Measurements from ENCODE around the gene PATE2.

The PATE2 gene

DNA sequence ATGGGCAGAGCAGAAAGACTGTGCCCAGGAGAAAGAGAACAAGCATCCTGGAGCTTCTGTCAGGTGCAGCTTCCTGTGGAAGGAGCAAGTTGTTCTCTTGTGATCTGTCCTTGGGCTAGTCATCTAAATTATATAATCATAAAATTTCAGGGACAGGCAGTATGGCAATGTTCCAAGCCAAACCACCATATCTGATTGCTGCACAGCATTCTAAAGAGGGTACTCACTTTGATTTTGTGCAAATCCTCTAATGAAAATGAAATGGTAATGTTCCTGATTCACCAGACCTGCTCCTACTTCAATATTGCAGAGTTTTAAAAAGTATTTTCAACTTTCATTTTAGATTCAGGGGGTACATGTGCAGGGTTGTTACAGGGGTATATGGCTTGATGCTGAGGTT is at the start of gene PATE2:
Gene PATE2, minus strand, starts transcription at position 101 of the 400 bp plus-strand sequence. Its CDS starts 55 bp downstream, at position 46.
- no peak for DNase-seq

DNA sequence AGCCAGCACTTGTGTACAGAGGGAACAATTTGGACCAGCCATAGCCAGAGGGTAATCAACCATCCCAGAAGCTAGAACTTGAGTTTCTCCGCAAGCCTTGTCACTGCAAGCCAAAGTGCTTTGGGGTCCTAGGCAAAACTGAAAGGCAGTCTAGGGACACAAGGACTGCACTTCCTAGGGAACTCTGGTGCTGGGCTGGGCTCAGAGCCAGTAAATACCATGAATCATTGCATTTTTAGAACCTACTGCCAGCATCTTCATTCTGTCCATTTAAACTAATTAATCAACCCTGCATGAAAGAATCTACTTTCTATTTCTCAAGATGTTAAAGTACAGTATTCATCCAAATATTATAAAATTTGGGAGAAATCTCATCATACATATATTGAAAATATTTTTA is 29.3 kb upstream of the PATE2 start:
- no peak for DNase-seq

DNA sequence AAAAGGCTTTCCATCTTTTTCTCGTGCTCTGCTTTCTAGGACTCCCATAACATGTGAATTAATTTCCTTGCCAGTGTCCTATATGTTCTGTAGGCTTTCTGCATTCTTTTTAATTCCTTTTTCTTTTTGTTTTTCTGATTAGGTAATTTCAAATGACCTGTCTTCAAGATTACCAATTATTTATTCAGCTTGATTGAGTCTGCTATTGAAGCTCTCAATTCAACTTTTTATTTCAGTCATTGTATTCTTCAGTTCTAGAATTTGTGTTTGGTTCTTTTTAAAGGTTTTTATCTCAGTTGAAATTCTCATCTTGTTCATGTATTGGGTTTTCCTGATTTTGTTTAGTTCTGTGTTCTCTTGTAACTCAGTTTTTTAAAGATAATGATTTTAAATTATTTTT is 23.8 kb upstream of the PATE2 start:
- DNase-seq, result no peak

DNA sequence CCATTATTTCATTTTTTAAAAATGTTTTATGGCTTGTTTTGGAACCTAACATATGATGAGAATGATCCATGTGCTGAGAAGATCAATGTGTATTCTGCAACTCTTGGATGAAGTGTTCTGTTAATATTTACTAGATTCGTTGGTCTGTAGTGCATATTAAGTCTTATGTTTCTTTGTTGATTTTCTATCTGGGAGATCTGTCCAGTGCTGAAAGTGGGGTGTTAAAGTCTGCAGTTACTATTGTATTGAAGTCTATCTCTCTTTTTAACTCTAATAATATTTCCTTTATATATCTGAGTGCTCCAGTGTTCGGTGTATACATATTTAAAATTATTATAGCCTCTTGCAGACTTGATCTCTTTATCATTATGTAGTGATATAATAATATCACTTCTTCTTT is 21.2 kb upstream of the PATE2 start:
- no peak for DNase-seq

DNA sequence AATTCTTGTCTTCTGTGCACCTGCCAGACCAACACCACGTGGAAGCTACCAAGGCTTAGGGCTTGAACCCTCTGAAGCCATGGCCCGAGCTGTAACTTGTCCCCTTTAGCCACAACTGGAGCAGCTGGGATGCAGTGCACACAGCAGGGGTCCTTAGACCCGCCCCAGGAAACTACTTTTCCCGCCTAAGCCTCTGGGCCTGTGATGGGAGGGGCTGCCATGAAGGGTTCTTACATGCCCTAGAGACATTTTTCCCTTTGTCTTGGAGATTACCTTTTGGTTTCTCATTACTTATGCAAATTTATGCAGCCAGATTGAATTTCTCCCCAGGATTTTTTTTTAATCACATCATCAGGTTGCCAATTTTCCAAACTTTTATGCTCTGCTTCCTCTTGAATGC is 19.0 kb upstream of the PATE2 start:
- DNase-seq, result no peak

DNA sequence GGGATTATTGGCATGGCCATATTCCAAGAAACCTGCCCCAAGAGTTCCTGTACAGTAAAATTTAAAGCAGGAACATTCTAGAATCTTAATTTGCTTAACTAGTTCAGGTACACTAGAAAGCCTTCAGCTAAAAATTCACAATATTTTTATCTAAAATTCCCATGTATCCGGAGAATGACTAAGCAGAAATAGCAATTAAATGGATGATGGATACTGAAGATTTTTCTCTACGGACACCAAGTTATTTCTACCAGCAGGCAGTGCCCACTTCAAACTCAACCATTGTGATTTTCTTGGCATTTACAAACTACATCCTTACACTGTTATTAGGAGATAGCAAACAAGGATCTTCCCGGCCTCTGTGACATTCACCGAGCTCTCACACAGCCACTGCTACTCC is 12.2 kb upstream of the PATE2 start:
- no peak for DNase-seq

DNA sequence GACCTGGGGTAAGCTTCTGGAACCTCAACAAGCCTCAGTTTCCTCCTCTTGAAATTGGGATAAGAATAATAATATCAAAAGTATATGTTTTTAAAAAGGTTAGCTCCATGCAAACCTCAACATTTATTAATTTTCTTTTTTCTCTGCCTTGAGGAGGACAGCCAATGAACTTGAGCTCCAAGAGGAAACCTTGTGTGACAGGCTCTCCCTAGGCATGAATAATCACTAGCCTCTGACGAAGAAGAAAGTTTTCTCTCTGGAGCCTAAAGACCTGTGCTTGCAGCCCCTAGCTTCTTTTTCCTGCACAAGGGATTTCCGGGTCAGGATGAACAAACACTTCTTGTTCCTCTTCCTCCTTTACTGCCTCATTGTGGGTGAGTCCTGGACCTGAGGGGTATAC is 9.2 kb upstream of the PATE2 start, which contains the start of gene PATE3:
Gene PATE3, plus strand, starts transcription at position 301 of the 400 bp plus-strand sequence. Its CDS starts 25 bp downstream, at position 326.
- DNase-seq, result no peak

DNA sequence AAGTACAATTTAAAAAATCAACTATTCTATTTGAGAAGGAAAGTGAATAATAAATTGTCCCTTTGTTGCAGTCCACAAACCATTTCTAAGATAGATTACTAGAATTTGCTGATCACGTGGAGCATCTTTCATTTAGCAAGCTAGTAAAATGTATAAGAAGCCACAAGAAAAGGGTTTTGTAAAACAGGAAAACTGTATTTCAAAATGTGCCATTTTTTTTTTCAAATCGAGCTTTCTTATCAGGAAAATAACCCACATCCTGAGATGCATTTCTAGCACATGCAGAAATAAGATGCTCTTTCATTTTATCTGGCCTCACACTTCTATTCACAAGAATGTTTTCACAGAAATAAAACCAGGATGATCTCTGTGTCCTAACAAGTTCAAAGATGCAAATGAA is 6.0 kb upstream of the PATE2 start:
- no peak for DNase-seq

DNA sequence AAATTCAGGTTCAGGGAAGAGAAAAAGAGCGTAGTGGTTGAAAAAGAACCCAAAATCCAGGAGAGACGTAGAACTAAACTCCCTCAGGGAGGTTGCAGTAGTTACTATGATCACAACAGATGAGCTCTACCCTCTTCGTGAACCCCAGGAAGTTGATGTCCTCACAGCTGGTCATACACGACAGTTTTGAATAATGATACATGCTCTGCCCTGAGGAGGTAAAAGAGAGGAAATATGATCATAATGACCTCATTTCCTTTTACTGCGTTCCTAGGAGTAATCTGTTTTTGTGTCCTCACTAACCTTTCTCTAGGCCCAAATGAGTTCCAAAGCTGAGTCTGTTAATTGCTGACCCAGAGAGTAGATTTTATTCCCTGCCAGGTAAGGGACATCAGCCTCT is 1.3 kb downstream of the PATE2 start:
- DNase-seq, result no peak

DNA sequence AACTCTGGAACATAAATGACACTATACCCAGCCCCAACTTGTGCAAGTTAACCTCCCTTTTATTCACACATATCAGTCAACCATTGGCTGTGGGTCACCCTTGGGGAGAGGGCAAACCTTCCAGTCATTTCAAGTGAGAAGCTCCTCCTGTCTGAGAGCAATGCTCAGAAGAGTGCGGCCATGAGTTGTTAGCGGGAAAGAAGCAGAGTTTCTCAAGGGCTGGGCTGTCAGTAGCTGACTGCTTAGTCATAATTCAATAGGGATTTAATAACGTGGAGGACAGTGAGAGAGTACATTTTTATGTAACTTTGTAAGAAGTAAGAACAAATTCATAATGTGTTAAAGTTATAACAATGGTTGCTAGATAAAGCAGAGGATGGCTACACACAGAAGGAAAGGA is 5.1 kb downstream of the PATE2 start:
- no peak for DNase-seq

DNA sequence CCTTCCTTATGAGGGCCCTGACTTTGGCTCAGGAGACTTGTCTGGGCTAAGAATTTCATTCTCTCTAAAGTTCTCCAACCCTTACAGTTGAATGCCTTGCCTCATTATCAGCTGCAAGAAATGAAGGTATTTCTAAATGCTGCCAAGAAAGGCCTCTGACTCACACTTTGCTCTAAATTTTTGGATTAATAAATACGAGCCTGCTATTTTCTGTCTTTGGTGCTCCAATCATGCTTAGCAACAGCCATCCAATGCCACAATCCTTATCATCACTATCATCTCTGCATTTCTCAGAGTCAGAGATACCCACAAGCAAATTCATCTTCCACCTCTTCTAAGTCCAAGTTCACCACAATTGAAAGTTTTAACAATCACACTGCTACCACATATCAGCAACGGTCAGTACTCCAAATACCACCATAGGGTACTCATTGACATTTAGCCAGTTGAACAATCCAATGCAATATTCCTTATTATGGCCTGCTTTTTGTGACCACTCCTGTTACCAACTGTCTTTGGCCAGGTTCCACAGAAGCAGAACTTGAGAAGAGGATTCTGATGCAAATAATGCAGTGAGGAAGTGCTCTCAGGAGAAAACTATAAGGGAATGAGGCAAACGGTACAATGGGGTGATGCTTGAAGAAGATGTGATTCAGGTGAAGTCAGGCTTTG is 5.7 kb downstream of the PATE2 start:
- DNase-seq, result no peak

DNA sequence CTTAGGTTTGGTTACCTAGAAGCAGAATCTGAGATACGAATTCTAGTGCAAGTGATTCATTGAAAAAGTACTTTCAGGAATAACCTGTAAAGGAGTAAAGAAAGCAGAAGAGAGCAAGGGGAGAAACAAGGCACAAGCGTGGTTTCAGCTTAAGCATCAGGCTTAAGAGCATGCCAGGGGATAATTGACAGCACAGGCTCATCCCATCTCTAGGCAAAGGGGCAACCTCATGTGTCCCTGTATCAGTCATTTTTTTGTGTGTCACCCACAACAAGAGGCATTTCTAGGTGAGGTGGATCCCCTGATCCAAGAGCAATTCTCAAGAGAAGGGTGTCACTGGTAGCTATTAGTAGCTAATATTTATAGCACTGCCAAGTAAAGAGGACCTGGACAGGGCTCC is 8.0 kb downstream of the PATE2 start:
- no peak for DNase-seq

DNA sequence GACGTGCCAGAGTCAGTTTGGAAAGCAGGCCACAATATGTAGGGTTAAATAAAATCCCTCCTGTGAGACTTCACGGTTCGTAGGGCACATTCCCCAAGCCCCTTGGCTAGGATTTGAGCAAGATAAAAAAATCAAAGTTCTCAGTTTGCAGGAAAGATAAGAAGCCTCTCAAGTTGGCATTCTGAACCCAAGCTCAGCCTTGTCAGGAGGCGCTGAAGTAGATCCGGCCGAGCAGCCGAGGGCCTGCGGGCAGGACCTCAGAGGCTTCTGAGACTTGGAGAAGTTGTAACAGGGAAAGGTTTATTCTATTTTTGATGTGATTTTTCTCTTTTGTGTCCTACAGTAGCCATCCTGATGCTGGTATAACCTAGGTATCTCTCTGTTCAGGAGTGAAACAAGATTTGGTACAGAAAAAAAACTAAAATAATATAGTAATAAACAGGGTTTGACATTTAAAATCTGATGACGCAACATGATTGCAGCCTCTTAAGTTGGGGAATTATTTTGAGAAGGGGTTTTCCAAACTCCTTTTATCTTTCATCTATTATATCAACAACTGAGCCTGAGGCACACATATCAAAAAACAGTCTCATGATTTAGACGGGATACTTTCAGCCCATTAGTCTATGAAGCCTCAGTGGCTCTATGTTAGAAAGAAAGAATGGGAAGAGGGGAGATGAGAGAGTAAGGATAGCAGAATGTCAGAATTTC is 10.1 kb downstream of the PATE2 start:
- DNase-seq, result no peak

DNA sequence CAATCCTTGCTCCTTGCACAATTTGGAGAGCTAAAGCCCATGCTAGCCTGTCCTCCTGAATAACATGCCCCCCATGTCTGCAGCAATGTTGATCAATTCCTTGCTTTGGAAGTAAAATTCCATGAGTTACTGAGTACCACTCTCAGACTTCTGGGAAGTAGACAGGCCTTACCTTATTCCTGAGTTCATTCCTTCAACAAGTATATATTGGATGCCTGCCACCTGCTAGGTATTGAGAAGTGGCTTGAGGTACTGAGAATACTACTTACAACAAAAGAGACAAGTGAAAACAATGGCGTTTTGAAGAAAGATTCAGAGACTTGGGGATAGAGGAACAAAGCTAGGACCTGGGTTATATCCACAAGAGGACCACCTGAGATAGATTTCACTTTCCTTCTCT is 12.4 kb downstream of the PATE2 start:
- no peak for DNase-seq

DNA sequence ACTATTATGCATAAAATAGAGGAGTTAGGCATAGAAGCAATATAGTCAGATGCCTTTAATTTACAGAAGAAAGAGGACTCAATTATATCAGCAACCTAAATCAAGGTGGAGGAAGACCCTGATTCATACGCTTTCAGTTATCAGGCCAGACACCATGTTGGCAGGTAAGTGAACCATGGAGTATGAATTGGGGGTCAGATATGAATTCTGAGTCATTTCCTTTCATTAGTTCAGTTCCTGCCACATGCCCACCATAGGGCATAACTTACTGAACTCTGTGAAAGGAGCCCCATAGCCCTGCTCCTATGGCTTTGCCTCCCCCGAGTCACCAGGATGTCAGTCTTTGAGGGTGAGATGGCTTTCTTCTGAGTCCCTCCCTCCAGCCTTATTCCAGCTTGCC is 15.1 kb downstream of the PATE2 start:
- no peak for DNase-seq

DNA sequence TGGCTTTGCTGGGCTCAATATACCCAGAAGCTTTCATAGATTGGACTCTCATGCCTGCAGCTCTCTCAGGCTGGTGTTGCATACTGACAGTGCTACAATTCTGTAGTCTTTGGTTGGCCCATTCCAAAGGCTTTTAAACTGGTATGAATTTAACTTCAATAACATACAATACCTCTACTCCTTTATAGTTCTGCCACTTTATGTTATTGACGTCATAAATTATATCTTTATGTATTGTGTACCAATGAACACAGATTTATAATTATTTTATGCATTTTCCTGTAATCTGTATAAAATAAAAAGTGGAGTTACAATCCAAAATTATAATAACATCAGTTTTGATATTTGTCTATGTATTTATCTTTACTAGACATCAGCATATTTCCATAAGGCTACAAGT is 16.2 kb downstream of the PATE2 start:
- no peak for DNase-seq

DNA sequence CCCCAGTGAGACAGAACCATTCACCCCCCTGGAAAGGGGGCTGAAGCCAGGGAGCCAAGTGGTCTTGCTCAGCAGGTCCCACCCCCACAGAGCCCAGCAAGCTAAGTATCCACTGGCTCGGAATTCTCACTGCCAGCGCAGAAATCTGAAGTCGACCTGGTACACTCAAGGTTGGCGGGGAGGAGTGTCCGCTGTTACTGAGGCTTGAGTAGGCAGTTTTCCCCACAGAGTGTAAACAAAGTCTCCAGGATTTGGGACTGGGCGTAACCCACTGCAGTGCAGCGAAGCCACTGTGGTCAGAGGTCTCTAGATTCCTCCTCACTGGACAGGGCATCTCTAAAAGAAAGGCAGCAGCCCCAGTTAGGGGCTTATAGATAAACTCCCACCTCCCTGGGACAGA is 22.6 kb downstream of the PATE2 start:
- no peak for DNase-seq

DNA sequence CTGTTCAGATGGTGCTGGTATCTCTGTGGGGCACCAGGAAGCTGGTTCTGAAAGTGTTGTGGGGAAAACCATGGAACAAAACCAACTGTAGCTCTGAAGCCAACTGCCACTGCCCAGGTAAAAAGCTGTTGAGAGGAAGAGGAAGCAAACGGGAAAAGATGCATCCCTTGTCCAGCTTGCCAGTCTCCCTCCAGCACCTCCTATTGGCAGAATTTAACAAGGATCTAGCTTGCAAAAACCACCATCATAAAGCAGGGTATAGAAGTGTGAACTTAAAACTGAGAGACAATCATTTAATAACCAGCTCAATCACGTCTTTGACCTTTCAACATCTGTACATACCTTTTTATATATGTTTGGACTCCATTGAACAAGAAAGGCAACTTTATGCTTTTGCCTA is 28.0 kb downstream of the PATE2 start:
- DNase-seq, result no peak

DNA sequence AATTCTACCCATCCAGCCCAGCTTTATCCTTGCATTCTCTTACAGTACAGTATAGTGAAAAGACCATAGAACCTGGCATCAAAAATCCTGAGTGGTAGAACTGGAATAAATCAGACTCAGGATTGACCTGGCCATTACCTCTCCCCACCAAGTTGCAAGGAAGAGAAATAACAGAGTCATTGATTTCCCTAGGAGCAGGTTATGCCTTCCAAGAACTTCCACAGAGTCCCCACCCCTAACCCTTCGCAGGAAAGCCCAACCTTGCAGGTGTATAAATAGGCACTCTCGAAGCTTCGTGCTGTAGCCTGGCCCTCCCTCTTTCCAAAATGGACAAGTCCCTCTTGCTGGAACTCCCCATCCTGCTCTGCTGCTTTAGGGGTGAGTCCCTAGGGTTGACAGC is 32.6 kb downstream of the PATE2 start, which contains the start of gene PATE1:
Gene PATE1, plus strand, starts transcription at position 301 of the 400 bp plus-strand sequence. Its CDS starts 26 bp downstream, at position 327.
- DNase-seq, result no peak

DNA sequence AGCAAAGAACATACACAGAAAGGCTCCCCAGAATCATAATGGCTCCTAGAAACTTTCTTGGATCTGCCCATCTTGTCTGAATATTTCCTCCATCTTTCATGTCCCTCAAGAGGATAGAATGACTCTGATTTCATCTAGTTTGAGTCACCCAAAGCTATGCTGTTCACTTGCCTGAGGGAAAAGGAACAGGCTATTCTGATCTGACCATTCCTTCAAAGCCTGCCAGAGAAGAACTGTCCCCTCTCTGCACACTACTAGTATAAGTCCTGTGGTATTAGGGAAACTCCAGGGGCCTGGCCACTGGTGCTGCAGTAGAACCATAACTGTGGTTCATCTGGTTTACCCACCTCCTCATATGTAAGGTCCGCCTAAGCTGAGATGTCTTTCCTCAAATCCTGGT is 34.9 kb downstream of the PATE2 start:
- no peak for DNase-seq

DNA sequence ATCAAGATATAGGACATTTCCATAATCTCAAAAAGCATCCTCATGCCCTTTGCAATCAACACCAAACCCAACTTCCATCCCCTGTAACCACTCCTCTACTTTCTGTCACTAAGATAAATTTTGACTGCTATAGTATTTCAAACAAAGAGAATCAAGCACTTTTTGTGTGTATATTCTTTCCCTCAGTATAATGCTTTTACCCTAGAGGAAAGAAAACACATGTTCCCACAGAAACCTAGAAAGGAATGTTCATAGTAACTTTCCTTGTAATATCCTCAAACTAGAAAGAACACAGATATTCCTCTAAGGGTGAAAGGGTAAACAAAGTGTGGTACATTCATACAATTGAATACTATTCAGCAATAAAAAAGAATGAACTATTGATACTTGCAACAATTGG is 38.0 kb downstream of the PATE2 start:
- no peak for DNase-seq

DNA sequence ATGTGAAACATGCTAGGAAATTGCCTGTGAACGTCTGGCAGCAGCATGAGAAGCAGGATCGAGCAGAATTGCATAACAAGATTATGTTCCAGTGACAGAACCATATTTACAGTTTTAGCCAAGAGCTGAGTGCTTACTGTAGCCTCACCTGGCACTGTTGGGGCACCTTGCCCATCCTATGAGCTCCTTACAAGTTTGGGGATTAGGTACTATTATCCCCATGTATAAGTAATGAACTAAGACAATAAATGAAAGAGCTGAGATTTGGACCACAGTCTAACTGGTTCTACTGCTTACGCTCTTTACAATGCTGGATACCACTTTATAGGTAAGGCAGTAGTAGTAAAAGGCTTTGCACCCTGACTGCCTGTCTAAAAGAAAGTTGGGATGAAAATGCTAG is 49.7 kb downstream of the PATE2 start:
- no peak for DNase-seq
